LNCAP (cell line): ENCODE measurements around the gene THAP10.

Experiments
- TF ChIP-seq, protein P1 (sequence below): fragments of 450-650 bp; IDR thresholded peaks from 2 replicates; pipeline ENCODE4 v1.5.1; 2017; ENCODE audit warnings: mild to moderate bottlenecking

Gene THAP10

DNA sequence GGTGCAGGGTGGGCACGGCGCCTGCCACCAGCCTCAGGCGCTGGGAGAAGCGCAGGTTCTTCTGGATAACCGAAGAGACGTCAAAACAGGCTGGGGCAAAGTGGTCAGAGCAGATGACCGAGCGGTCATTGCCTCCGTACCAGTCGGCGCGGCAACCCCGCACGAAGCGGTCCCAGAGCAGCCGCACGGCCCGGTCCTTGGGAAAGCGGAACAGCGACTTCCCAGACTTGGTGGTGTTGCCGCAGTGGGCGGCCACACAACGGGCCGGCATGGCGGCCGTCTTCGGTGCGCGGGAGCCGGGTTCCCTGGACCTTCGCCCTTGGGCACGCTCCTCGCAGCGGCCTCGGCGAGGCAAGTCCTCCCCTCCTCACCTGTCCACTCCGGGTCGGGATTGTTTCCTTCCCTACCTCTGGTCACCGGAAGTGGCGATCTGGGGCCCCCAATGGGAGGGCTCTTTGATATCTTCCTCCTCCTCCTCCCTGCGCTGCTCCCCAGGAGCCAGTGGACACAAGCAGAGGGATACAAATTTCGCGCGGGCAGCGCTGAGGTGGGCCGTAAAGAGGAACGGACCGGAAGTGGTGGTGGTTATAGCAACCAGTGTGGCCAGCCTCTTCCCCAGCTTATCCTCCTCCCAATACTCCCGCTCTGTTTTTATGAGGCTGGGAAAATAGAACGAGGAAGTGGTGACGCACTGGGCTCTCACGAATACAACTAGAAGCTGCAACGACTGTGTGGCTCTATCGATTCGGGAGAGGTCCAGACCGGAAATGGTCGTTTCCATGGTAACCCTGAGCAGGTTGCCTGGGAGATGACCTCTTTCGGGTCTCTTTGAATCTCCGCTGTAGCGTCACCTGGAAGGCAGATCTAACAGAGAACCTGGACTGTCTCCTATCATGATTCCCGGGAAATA is at the start of gene THAP10, which contains the start of gene LRRC49:
Gene THAP10, minus strand, starts transcription at position 432 of the 910 bp plus-strand sequence. Its CDS starts 161 bp downstream, at position 271.
Gene LRRC49, plus strand, starts transcription at position 825 of the 910 bp plus-strand sequence. Its CDS starts 69 bp downstream, at position 894.
- TF ChIP-seq, protein P1, sequence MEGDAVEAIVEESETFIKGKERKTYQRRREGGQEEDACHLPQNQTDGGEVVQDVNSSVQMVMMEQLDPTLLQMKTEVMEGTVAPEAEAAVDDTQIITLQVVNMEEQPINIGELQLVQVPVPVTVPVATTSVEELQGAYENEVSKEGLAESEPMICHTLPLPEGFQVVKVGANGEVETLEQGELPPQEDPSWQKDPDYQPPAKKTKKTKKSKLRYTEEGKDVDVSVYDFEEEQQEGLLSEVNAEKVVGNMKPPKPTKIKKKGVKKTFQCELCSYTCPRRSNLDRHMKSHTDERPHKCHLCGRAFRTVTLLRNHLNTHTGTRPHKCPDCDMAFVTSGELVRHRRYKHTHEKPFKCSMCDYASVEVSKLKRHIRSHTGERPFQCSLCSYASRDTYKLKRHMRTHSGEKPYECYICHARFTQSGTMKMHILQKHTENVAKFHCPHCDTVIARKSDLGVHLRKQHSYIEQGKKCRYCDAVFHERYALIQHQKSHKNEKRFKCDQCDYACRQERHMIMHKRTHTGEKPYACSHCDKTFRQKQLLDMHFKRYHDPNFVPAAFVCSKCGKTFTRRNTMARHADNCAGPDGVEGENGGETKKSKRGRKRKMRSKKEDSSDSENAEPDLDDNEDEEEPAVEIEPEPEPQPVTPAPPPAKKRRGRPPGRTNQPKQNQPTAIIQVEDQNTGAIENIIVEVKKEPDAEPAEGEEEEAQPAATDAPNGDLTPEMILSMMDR = no peak

DNA sequence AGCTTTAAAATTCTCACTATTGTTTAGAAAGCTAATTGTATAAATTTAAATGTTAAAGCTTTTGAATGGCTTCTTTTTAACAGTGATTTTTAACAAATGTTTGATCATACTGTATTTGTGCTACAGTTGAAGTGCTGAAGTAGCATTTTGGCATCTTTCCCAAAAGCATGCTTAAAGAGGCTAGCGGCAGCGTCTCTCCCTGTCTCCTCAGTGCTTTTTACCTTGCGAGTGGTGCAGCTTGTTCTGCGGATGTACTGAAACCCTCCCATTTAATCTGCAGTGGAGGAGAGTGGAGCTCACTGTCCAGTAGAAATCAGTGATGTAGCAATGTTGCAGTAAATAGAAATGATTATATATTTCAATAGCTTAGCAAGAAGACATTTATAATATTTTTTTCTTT is 44.1 kb upstream of the THAP10 start:
- TF ChIP-seq, protein P1 = no peak

DNA sequence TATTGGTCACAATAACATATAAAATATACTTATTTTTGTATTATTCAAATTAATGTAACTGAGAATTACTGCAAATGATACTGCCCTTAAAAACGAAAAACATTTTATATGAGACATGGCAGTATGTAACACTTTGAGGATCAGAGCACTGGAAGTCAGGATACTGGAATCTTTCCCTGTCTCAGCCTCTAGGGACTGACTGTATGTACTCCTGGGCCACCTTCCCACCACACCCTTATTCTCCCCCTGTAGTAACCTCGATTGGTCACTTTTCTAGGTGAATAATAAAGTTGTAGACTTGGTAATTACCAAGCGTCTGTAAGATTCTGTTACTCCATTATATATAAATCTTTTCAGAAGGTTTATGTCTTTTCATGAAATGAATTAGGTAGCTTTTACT is 43.4 kb upstream of the THAP10 start:
- TF ChIP-seq, protein P1 = no peak

DNA sequence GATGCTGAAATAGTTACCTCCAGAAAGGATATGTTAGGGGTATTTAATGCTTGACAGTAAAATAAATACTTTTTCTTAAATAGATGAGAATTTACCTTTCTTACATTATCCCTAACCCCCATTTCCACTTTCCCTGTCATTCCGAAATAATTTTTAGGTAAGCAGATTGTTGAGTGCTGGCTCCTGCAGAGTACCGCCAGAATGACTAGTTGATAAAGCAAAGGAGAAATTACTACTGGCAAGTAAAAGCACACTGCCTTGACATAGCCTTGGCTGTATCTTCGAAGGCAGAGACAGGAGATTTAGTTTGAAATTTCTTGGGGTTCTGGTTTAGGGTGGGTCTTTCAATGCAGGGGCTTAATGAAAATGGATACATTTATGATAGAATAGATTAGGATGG is 41.2 kb upstream of the THAP10 start:
- TF ChIP-seq, protein P1 = no peak

DNA sequence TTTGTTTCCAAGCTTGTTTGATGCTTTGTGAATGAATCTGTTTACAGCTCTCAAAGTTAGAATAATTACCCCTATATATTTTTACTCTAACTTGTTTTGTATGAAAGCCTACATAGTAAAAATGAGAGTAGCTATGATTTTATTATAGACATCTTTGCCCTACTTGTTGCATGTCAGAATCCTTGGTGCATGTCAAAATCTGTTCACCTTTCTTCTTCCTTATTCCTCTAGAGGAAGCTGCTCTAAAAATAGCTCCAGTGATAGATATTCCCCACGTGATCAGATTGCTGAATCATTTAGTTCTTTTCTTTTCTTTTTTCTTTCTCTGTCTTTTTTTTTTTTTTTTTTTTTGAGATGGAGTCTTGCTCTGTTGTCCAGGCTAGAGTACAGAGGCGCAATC is 40.2 kb upstream of the THAP10 start:
- TF ChIP-seq, protein P1 = no peak

DNA sequence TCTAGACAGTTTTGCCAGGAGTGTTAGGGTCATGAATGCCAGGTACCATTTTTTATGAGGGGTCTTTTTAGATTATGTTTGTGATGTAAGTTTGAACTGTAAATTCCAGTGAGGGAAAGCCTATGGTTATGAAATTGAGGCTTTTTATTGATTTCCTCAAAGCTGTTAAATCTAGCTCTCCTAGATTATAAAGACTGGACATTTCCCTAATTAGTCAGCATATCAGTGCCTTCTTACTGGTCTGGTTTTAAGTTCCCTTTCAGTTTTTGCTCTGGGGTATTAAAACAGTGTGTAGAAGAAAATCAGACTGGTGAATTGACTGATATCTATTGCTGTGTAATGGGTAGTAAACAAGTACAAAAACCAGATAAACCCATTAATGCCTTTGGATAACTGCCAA is 39.6 kb upstream of the THAP10 start:
- TF ChIP-seq, protein P1 = no peak

DNA sequence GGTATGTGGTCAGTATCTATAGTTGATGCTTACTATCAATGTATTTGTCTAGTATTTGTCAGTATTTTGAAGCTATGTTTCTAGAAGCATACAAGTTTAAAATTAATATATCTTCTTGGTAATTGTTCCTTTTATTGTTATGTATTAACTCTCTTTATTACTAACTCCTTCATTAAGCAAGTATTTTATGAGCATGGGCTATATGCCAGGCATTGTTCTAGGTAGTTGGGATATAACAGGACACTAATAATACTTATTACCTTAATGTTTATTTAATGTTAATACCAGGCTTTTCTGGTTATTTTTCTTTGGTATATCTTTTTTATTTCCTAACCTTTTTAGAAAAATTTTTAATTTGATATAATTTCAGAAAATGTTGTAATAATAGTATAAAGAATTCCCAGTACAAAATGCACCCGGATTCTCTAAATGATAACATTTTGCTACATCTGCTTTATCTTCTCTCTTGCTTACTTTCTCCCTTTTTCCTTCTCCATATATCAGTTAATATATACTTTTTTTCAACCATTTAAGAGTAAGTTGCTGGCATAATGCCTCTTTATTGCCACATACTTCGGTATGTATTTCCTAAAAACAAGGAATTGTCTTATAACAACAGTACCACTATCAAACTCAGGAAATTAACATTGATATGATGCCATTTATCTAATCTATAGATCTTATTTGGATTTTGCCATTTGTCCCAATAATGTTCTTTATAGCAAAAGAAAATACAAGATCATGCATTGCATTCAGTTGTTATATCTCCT is 31.3 kb upstream of the THAP10 start:
- TF ChIP-seq, protein P1 = no peak
